A673 (cell line): ENCODE data around the gene MKNK2. TPM values are rescaled to one million over a fixed set of nuclear protein-coding genes. Genes with fewer than 3 reads are reported as not detected.

Experiments
- BruUV-seq: library from RNA; stranded (reverse); fragments of 400-500 nt; replicated peaks from 2 replicates; lab custom pipeline; 2021; lab: Mats Ljungman, UMichigan
- CTCF ChIA-PET: fragments of 300-600 bp; sonication (Branson Sonifier 250); formaldehyde crosslinking; loops from one replicate; lab custom pipeline; 2022; ENCODE audit warnings: antibody characterized with exemption; lab: Charles Lee
- POLR2A ChIA-PET: fragments of 300-600 bp; sonication (Branson Sonifier 250); formaldehyde crosslinking; loops from one replicate; lab custom pipeline; 2022; ENCODE audit warnings: antibody characterized with exemption; ENCODE audit not compliant: low non-redundant PET; lab: Charles Lee
- DNase-seq: peaks from one replicate; pipeline ENCODE4 v3.0.0-alpha.2; 2015; ENCODE audit warnings: low spot score
- H3K27ac ChIP-seq: fragments of 200-600 bp; sonication (generic); 2 replicates; pipeline ENCODE4 v1.5.1; 2016; ENCODE audit warnings: mixed run types, low read depth, mild to moderate bottlenecking, mixed read lengths, antibody characterized with exemption, low read length; ENCODE audit not compliant: poor library complexity, severe bottlenecking
- H3K27me3 ChIP-seq: fragments of 200-600 bp; sonication (generic); replicated peaks from 2 replicates; pipeline ENCODE4 v1.6.1; 2017; ENCODE audit warnings: mixed run types, low read depth, mild to moderate bottlenecking, mixed read lengths, antibody characterized with exemption, low read length; ENCODE audit not compliant: insufficient read depth, poor library complexity
- H3K36me3 ChIP-seq: fragments of 200-600 bp; sonication (generic); 2 replicates; pipeline ENCODE4 v1.6.1; 2016; ENCODE audit warnings: mixed run types, mild to moderate bottlenecking, mixed read lengths, antibody characterized with exemption, low read length; ENCODE audit not compliant: insufficient read depth, poor library complexity, severe bottlenecking
- H3K4me1 ChIP-seq: fragments of 200-600 bp; sonication (generic); 2 replicates; pipeline ENCODE4 v1.6.1; 2017; ENCODE audit warnings: mixed run types, mild to moderate bottlenecking, mixed read lengths, antibody characterized with exemption, low read length; ENCODE audit not compliant: insufficient read depth, poor library complexity, severe bottlenecking
- H3K4me3 ChIP-seq: fragments of 200-600 bp; sonication (generic); 2 replicates; pipeline ENCODE4 v1.5.1; 2016; ENCODE audit warnings: low read depth, mixed run types, mild to moderate bottlenecking, mixed read lengths, low read length; ENCODE audit not compliant: poor library complexity, severe bottlenecking
- H3K9me3 ChIP-seq: fragments of 200-600 bp; sonication (generic); 2 replicates; pipeline ENCODE4 v1.6.1; 2016; ENCODE audit warnings: mixed run types, low read depth, mild to moderate bottlenecking, mixed read lengths, antibody characterized with exemption, low read length; ENCODE audit not compliant: poor library complexity, severe bottlenecking
- CTCF ChIP-seq: fragments of 300-800, 200-600 bp; sonication (generic); conservative IDR thresholded peaks from 2 replicates; pipeline ENCODE4 v1.5.1; 2017; ENCODE audit warnings: low read depth, mild to moderate bottlenecking, antibody characterized with exemption, low read length, moderate library complexity, mixed read lengths
- EZH2 ChIP-seq: fragments of 200-600 bp; sonication (generic); IDR thresholded peaks from 2 replicates; pipeline ENCODE4 v1.6.1; 2017; ENCODE audit warnings: borderline replicate concordance, low read depth, mild to moderate bottlenecking, mixed read lengths, antibody characterized with exemption, low read length; ENCODE audit not compliant: poor library complexity, severe bottlenecking
- intact Hi-C: fragments of 100-400 bp; cut with micrococcal nuclease; formaldehyde crosslinking; loops from one replicate; pipeline ENCODE4 v1.10.0; 2022; ENCODE audit not compliant: unreplicated experiment
- total RNA-seq: library from RNA; stranded (reverse); gene quantifications from 2 replicates; pipeline ENCODE4 v1.2.3, GENCODE V29; 2021

The MKNK2 gene
- total RNA-seq, 1 experiment from 2014 or later = 106 TPM

GRCh38 chr19:2080336-2080988 is 29.4 kb upstream of the MKNK2 start:
- Histone ChIP-seq H3K4me1 (no peaks in the 10 kb centered on the region), H3K9me3 (no peaks in the 10 kb centered on the region), H3K4me3 (no peak overlapping the region), H3K36me3 (peaks cover 23% of the 10 kb centered on the region), H3K27me3 (no peaks in the 10 kb centered on the region), H3K27ac (no peak overlapping the region)
- POLR2A ChIA-PET = no interaction called here
- CTCF ChIA-PET = no interaction called here
- TF ChIP-seq CTCF (no peak), EZH2 (no peak)
- intact Hi-C loops = no loop called here
- no TSS peak for BruUV-seq
- no peak for DNase-seq

GRCh38 chr19:2079865-2080301 is 28.8 kb upstream of the MKNK2 start:
- BruUV-seq = no TSS peak
- Histone ChIP-seq H3K27ac (no peak overlapping the region), H3K36me3 (peaks cover 20% of the 10 kb centered on the region), H3K4me1 (no peaks in the 10 kb centered on the region), H3K9me3 (no peaks in the 10 kb centered on the region), H3K27me3 (no peaks in the 10 kb centered on the region), H3K4me3 (no peak overlapping the region)
- ChIA-PET POLR2A (no interaction called here), CTCF (no interaction called here)
- TF ChIP-seq CTCF = no peak
- no peak for TF ChIP-seq EZH2
- intact Hi-C loops = no loop called here
- DNase-seq = no peak

DNA sequence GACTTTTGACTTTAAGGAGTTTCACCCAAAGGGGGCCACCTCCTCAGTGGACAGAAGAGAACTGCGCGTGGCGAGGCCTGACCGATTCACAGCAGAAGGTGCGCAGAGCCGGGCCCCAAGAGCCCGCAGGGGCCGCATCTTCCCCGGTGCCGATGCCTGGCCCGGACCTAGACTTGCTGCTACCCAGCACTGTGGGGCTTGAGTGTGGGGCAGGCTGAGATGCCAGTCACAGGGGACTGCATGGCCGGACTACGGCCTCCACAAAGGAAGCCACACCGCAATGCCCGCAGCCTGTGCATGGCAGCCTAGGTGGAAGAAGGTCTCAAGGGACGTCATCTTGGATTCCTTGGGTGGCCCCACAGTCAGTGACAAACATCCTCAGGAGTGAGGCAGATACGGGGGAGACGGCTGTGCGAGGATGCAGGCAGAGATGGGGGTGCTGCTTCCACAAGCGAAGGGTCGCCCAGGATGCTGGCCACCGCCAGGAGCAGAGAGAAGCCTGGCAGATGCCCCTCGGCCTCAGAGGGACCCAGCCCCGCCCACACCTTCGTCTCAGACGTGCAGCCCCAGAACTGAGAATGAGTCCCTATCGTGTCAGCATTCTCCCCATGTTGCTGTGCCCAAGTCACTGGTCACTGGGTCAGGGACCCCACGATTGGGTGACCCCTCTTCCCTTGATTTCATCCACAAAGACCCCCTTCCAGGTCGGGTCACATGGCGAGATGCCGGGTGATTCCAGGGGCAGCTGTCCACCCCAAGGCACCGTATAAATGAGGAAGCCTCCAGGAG is 28.2 kb upstream of the MKNK2 start:
- DNase-seq = no peak
- Histone ChIP-seq H3K27me3 (no peaks in the 10 kb centered on the region), H3K9me3 (no peaks in the 10 kb centered on the region), H3K27ac (no peak overlapping the region), H3K4me1 (no peaks in the 10 kb centered on the region), H3K36me3 (peaks cover 20% of the 10 kb centered on the region), H3K4me3 (no peak overlapping the region)
- TF ChIP-seq CTCF (no peak), EZH2 (no peak)
- ChIA-PET CTCF (no interaction called here), POLR2A (interaction anchor here (0.6 kb wide), 1 partner anchor 15 kb away, joined by 3 read pairs; no protein-coding TSS in a partner anchor)
- no TSS peak for BruUV-seq
- intact Hi-C loops = no loop called here
